ENCODE measurements around the gene ACSL5. TPM values are rescaled to one million over a fixed set of nuclear protein-coding genes. Genes with fewer than 3 reads are reported as not detected.

The ACSL5 gene
- total and polyA plus RNA-seq, 2 of the 4 experiments (the other 2 are of a cell fraction), result 0.87 to 1.3 TPM

DNA sequence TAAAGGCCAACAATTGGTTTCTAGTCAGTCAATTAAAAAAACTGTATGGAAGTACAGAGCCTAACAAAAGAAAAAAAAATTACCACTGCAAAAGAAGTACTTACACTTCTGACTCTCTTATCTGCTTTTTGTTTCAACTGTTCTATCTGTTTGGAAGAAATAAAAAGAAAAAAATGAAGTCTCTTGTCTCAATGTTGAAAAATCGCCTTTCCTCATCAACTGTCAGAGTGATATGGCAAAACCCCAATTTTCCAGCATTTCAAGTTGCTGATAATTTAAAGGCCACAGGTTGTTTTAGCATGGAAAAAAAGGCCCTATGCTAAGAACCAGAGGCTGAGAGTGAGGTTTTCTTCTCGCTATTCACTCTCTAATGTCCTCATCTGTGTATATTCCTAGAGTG lies 59.2 kb downstream of the ACSL5 start:
- no peak overlapping the region for H3K23ac ChIP-seq (ENCODE audit: low read depth, low read length)
- no peak overlapping the region for H3K27ac ChIP-seq (ENCODE audit: insufficient read depth, low read length)
- H3K9me3 ChIP-seq (ENCODE audit: control insufficient read depth, insufficient read depth, low read length), result no peaks in the 10 kb centered on the region
- POLR2A ChIA-PET (ENCODE audit: unreplicated experiment), result no interaction called here
- no peak overlapping the region for H2BK20ac ChIP-seq (ENCODE audit: low read depth, low read length)
- H3K9me1 ChIP-seq (ENCODE audit: insufficient read depth, low read length), result no peaks in the 10 kb centered on the region
- no peak overlapping the region for H2AK5ac ChIP-seq (ENCODE audit: low read depth, low read length)
- no peak overlapping the region for H2BK120ac ChIP-seq (ENCODE audit: low read depth, low read length)
- no peak overlapping the region for H2BK5ac ChIP-seq (ENCODE audit: low read depth, low read length, poor library complexity, severe bottlenecking)
- H2AFZ ChIP-seq (replicated peaks; ENCODE audit: low read length, poor library complexity), result no peak overlapping the region
- no peak overlapping the region for H3K56ac ChIP-seq (ENCODE audit: extremely low read depth, insufficient read depth, low read length)
- H4K91ac ChIP-seq (ENCODE audit: insufficient read depth, low read depth, low read length), result no peak overlapping the region
- no peak for DNase-seq
- no peak overlapping the region for H3K18ac ChIP-seq (ENCODE audit: low read depth, low read length)
- no peak for ATAC-seq (ENCODE audit: low read depth)
- no peak overlapping the region for H3K14ac ChIP-seq (replicated peaks; ENCODE audit: low read depth, low read length)
- CTCF ChIA-PET, result no interaction called here
- no peak overlapping the region for H2AK9ac ChIP-seq (replicated peaks; ENCODE audit: low read depth, low read length, poor library complexity)
- WGBS, 2 experiments (ENCODE audit: extremely low coverage in 2 of 2, insufficient read length in 1 of 2), result no CpG with 5 or more reads among the region's 2 CpGs
- no peaks in the 10 kb centered on the region for H3K27me3 ChIP-seq (ENCODE audit: control insufficient read depth, insufficient read depth, low read length)
- intact Hi-C loops (cut with micrococcal nuclease) (no loop called here), in situ Hi-C loops (cut with MboI; ENCODE audit: low sequenced_read_pairs) (no loop called here), dilution Hi-C loops (cut with HindIII; ENCODE audit: low sequenced_read_pairs, unreplicated experiment) (no loop called here)
- H4K8ac ChIP-seq (ENCODE audit: low read depth in 2 of 2, low read length in 2 of 2), result no peak overlapping the region
- no peak overlapping the region for H3K4me2 ChIP-seq (ENCODE audit: low read depth, low read length)
- no peaks in the 10 kb centered on the region for H3K4me1 ChIP-seq (ENCODE audit: control insufficient read depth, insufficient read depth, low read length)
- peaks cover 23% of the 10 kb centered on the region for H3K36me3 ChIP-seq (ENCODE audit: control insufficient read depth, insufficient read depth, low read length)
- H4K5ac ChIP-seq (ENCODE audit: low read depth, low read length), result no peak overlapping the region
- no peak for TF ChIP-seq FOS (IDR thresholded peaks at IDR 0.05; ENCODE audit: low read depth, low read length)
- TF ChIP-seq, protein P1, sequence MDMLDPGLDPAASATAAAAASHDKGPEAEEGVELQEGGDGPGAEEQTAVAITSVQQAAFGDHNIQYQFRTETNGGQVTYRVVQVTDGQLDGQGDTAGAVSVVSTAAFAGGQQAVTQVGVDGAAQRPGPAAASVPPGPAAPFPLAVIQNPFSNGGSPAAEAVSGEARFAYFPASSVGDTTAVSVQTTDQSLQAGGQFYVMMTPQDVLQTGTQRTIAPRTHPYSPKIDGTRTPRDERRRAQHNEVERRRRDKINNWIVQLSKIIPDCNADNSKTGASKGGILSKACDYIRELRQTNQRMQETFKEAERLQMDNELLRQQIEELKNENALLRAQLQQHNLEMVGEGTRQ (IDR thresholded peaks at IDR 0.05; ENCODE audit: low read depth, low read length), result no peak
- no peak for TF ChIP-seq RCOR1 (IDR thresholded peaks at IDR 0.05; ENCODE audit: insufficient replicate concordance, low read length)
- H4K20me1 ChIP-seq (ENCODE audit: insufficient read depth, low read length), result no peaks in the 10 kb centered on the region
- H3K4me3 ChIP-seq (ENCODE audit: insufficient read depth, low read depth, low read length), result no peak overlapping the region
- H3K4ac ChIP-seq (ENCODE audit: low read depth, low read length), result no peak overlapping the region
- no TSS peak for BruUV-seq (replicated peaks)
- no peaks in the 10 kb centered on the region for H3K79me1 ChIP-seq (ENCODE audit: low read depth in 1 of 2, low read length in 2 of 2)
- H2BK15ac ChIP-seq (ENCODE audit: low read depth, low read length), result no peak overlapping the region
- no peak overlapping the region for H3K9ac ChIP-seq (ENCODE audit: low read depth, low read length)

Data from IMR-90 (cell line).